C4-2B (cell line): ENCODE data around the gene SCUBE1.

ENCODE experiments used
- ZFX ChIP-seq: fragments of 450-650 bp; IDR thresholded peaks from 2 replicates; pipeline ENCODE4 v1.6.1; 2017
- TF ChIP-seq, protein P1 (sequence below): fragments of 450-650 bp; conservative IDR thresholded peaks from 2 replicates; pipeline ENCODE4 v1.5.1; 2017; ENCODE audit warnings: mild to moderate bottlenecking

DNA sequence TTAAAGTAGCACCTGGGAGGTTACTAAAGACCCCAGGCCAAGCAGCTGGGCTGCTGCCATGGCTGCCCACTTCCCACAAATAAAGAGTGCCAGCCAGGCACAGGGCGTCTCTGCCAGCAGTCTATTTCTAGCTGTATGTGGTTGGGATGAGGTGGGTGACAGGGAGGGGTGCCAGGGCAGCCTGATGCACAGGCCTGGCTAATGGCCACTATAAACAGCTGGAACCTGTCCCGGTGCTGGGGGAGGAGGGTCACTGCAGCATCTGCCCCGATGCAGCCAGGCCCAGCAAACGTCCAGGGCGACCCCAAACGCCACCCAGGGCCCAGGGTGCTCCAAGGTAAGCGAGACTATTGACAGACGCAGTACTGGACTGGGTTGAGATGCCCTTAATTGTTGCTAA, 37.4 kb downstream of the SCUBE1 start:
- TF ChIP-seq, protein P1, sequence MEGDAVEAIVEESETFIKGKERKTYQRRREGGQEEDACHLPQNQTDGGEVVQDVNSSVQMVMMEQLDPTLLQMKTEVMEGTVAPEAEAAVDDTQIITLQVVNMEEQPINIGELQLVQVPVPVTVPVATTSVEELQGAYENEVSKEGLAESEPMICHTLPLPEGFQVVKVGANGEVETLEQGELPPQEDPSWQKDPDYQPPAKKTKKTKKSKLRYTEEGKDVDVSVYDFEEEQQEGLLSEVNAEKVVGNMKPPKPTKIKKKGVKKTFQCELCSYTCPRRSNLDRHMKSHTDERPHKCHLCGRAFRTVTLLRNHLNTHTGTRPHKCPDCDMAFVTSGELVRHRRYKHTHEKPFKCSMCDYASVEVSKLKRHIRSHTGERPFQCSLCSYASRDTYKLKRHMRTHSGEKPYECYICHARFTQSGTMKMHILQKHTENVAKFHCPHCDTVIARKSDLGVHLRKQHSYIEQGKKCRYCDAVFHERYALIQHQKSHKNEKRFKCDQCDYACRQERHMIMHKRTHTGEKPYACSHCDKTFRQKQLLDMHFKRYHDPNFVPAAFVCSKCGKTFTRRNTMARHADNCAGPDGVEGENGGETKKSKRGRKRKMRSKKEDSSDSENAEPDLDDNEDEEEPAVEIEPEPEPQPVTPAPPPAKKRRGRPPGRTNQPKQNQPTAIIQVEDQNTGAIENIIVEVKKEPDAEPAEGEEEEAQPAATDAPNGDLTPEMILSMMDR: no peak
- TF ChIP-seq ZFX: no peak
